ENCODE results near the gene RIN3.

RIN3 gene

GRCh38 chr14:92600318-92601053 is 86.9 kb downstream of the RIN3 start:
- DNase-seq (ENCODE audit: low read depth, low spot score): no peak

- DNase-seq (ENCODE audit: low read depth, low spot score): no peak
These were observed 87.6 kb downstream of the RIN3 start for GRCh38 chr14:92601131-92601710.

- no peak for DNase-seq (ENCODE audit: low read depth, low spot score)
These were observed 88.3 kb downstream of the RIN3 start for GRCh38 chr14:92601757-92602417.

DNA sequence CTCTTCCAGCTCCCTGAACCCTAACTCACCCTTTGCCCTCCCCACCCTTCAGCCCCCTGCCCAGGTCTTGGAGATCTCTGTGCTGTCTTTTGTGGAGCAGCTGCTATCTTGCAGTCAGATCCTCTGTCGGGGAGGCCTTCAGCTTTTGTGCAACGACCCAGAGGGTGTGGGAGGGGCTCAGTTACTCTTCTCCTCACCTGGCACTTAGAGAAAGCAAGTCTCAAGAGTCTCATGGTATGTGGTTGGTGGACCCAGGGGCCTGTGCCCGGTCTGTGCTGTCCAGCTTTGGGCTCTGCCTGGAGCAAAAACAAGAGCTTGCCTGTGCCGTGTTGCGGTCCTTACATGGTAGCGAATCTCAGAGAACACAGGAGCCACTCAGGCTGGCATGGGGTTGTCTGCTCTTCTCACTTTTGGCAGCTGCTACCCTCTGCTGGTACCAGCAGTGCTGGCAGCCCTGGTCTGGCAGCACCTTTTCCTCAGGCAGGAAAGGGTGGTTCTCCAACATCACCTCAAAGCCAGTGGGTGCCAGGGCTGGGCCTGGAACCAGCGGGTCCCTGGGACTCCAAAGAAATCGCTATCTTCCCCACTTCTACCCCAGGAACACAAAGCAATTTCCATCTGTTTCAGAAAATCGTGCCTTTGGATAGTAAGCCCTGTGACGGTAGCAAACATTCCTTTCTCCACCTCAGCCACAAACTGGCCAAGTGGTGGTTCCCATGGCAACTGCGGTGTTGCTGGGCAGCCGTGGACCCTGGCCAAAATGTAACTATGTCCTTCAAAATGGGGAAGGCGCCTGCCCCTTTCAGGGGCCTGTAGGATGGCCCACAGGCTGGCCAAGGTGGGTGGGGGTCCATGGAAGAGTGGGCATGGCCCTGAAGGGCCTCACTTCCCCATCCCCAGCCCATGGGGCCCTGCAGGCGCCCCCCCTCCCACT is 90.0 kb downstream of the RIN3 start:
- no peak for DNase-seq (ENCODE audit: low read depth, low spot score)

GRCh38 chr14:92605274-92605940 is 91.8 kb downstream of the RIN3 start:
- DNase-seq (ENCODE audit: low read depth, low spot score): no peak

DNA sequence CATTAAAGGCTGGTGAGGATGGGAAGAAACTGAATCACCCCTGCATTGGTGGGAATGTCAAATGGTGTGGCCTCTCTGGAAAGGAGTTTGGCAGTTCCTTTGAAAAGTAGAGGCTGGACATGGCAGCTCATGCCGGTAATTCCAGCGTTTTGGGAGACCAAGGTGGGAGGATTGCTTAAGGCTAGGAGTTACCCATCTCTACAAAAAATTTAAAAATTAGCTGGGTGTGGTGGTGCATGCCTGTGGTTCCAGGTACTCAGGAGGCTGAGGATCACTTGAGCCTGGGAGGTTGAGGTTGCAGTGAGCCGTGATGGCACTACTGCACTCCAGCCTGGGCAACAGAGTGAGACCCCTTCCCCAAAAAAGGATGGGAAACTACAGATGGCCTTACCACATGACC is 93.7 kb downstream of the RIN3 start:
- DNase-seq (ENCODE audit: low read depth, low spot score): no peak

DNA sequence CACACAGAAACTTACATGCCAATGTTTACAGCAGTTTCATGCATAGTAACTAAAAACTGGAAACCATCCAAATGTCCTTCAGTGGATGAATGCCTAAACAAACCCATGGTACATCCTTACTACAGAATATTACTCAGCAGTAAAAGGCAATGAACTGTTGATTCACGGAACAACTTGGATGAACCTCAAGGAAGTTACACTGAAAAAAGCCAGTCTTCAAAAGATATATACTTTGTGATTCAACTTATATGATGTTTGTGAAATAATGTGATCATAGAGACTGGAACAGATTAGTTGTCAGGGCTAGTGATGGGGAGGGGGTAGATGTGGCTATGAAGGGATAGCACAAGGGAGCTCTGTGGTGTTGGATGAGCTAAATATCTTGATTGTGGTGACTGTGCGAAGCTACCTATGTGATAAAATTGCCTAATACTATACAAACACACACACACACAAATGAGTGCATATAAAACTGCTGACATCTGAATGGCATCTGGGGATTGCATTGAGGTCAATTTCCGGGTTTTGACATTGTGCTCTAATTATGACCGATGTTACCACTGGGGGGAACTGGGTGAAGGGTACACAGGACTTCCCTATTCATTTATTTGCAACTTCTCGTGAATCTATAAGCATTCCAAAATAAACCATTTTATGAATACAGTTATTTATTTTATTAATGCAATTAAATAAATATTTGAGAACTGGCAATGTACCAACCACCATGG is 94.3 kb downstream of the RIN3 start:
- DNase-seq (ENCODE audit: low read depth, low spot score): no peak

DNA sequence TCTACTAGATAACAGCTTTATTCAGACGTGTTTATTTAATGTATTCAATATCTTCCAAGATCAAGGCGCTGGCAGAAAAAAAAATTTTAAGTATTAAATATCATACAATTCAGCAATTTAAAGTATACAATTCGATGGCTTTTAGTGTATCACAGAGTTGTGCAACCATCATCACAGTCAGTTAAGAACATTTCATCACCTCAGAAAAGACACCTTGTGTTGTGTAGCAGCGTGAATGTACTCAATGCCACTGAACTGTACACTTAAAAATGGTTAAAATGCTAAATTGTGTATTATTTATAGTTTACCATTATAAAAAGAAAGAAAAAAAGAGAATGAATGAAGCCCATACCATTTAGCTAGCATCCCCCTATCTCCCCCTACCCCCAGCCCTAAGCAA is 96.4 kb downstream of the RIN3 start:
- no peak for DNase-seq (ENCODE audit: low read depth, low spot score)

- no peak for DNase-seq (ENCODE audit: low read depth, low spot score)
These were observed 97.3 kb downstream of the RIN3 start for GRCh38 chr14:92610849-92611271.

DNA sequence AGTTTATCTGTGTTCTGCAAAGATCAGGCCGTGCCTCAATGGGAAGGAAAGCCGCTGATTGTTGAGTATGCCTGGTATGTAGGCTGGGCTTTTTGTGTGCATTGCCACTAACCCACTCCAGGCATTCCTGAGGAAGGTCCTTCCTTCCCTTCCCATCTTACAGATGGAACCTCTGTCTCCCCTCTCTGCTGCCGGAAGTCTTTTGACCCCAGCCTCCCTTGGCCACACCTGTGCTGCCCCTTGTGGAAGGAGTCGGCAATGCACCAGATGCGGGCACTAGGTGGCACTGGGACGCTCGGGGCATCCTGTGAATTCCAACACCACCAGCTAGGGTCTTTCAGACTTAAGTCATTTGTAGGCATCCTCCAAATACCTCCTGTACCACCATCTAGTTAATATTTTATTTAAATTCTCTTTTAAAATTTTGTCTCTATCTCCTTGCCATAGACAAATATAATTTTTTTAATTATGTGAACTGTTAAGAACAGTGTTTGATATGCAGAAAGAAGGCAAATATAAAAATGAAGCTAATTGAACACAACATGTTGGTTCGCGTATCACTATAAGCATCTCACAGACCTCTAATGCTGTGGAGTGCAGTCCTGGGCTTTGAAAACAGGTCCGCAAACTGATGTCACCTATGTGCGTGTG is 99.6 kb downstream of the RIN3 start:
- peak; percentile 40 for DNase-seq (ENCODE audit: low read depth, low spot score)

- DNase-seq (ENCODE audit: low read depth, low spot score): no peak
These were observed 100.2 kb downstream of the RIN3 start for GRCh38 chr14:92613681-92614260.

DNA sequence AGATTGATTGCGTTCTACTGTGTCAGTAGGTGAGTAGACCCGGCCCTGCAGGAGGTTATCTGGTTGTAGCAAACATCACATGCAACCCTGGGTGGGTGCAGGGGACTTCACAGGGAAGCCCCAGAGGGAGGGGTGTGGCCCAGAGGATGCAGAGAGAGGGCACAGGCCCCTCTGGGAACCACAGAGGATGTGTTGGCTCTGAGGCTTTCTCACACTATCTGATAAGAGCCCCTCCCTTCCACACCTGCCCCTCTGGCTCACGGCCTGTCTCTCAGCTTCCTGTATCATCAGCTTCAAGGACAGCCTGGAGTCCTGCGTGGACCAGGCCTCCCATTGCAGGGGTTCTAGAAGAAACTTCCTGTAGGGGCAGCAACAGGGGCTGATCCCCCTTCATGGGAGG is 101.9 kb downstream of the RIN3 start:
- no peak for DNase-seq (ENCODE audit: low read depth, low spot score)

- no peak for DNase-seq (ENCODE audit: low read depth, low spot score)
These were observed 102.6 kb downstream of the RIN3 start for GRCh38 chr14:92616178-92616577.

GRCh38 chr14:92617581-92617980 is 104.0 kb downstream of the RIN3 start:
- no peak for DNase-seq (ENCODE audit: low read depth, low spot score)

- no peak for DNase-seq (ENCODE audit: low read depth, low spot score)
These were observed 106.3 kb downstream of the RIN3 start for GRCh38 chr14:92619671-92620456.

DNA sequence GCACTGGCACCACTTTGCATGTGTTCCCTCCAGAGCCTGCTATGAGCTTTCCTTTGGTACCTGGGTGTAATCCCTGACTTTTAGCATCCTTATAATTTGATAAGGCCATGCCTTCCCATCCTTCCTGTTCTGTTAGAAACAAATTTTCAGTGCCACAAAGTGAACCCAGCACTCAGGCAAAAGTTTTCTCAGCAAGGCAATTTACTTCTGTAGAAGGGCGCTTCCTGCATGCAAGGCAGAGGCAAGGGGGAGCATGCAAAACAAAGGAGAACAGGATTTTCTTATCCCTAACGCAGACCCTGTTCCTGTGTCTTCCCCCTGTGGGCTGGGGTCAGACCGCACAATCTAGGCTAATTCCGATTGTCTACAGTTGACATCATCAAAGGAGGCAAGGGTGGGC is 108.7 kb downstream of the RIN3 start:
- DNase-seq (ENCODE audit: low read depth, low spot score): no peak

DNA sequence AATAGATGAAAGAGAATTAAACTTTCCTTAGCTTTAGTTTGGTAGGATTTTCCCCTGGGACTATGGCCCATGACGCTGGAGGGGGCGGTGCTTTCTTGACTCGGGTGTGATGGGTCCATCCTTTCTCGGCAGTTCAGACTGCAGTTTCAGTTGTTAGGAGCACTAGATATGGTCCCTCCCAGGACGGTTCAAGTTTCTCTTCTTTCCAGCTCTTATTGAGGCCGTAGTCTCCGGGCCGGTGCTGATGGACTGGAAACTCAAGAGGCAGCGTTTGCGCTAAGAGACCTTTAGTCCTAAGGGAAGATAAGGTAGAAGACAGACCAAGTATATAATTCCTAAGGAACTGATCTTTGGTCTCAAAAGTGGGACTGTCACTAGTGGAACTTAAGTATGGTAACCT is 111.2 kb downstream of the RIN3 start:
- DNase-seq (ENCODE audit: low read depth, low spot score): no peak

GRCh38 chr14:92625213-92625612 is 111.6 kb downstream of the RIN3 start:
- DNase-seq (ENCODE audit: low read depth, low spot score): no peak

DNA sequence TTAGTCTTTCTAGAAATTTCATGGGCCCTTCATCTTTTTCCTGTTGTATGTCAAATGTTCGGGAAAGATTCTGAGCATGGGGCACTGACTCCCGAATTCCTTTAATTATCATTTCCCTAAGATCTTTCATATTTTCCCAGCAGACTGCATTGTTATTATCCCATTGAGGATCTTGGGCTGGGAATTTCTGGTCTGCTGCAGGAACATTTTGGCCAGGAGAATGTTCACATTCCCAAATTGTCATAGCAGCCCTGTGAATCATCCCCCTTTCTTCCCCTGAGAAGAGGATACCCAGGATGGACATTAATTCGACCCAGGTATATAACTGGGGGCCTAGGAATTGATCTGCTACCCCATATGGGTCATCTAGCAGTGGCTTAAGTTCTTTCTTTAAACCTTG is 112.5 kb downstream of the RIN3 start:
- no peak for DNase-seq (ENCODE audit: low read depth, low spot score)
